GM23248 (cell line): ENCODE measurements around the gene NKX2-2.

ENCODE experiments used
- EZH2 ChIP-seq: fragments of 200-600 bp; sonication (generic); IDR thresholded peaks from 2 replicates; pipeline ENCODE4 v1.6.1; 2018; ENCODE audit warnings: antibody characterized with exemption, mild to moderate bottlenecking; ENCODE audit not compliant: insufficient read depth, poor library complexity, severe bottlenecking
- EZH2phosphoT487 ChIP-seq: fragments of 200-600 bp; sonication (generic); IDR thresholded peaks from 2 replicates; pipeline ENCODE4 v1.6.1; 2018; ENCODE audit warnings: antibody characterized with exemption, moderate library complexity, mild to moderate bottlenecking, low read depth; ENCODE audit not compliant: insufficient read depth

DNA sequence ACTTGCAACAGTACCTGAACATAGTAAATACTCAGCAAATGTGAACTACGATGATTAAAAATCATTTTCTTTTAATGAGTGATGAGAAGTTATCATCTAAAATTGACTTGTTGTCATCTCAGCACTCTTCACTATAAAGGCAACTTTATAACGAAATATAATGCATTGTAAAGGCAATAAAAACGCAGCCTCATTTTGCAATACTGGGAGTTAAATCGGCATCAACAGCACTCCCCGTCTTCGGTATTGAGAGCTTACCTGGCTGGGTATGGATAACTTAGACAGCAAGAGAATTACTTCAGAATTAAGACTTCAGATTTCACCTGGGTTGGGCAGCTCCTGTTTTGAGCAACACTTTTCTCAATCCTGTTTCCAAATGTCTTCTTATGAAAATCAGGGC is 20.8 kb downstream of the NKX2-2 start:
- TF ChIP-seq EZH2 (no peak), EZH2phosphoT487 (no peak)
